K562 (cell line): ENCODE measurements around the gene KCND1. TPM values are rescaled to one million over a fixed set of nuclear protein-coding genes. Genes with fewer than 3 reads are reported as not detected.

Source experiments
- ETV5 ChIP-seq: sonication (generic); formaldehyde crosslinking; IDR thresholded peaks from 2 replicates; pipeline ENCODE4 v1.4.0; 2020; ENCODE audit warnings: low read depth, mild to moderate bottlenecking, missing genetic modification reagents
- FIP1L1 ChIP-seq: fragments of 200-400 bp; formaldehyde crosslinking; IDR thresholded peaks from 2 replicates; pipeline ENCODE4 v1.6.1; 2018; ENCODE audit warnings: mild to moderate bottlenecking, low read depth, low read length; ENCODE audit not compliant: poor library complexity, severe bottlenecking
- FOS ChIP-seq: IDR thresholded peaks from 3 replicates; pipeline ENCODE4 v1.6.1; 2011; ENCODE audit not compliant: insufficient read length; ENCODE audit errors: extremely low read depth
- HSF4 ChIP-seq: fragments of 250-450 bp; sonication (Bioruptor Pico); IDR thresholded peaks from 2 replicates; pipeline ENCODE4 v2.1.2; 2022; ENCODE audit warnings: mild to moderate bottlenecking, moderate library complexity, borderline replicate concordance
- IFI16 ChIP-seq: fragments of 250-450 bp; sonication (Bioruptor Pico); IDR thresholded peaks from 2 replicates; pipeline ENCODE4 v2.1.2; 2022; ENCODE audit warnings: mild to moderate bottlenecking, inconsistent platforms
- ILF3 ChIP-seq: fragments of 450-650 bp; IDR thresholded peaks from 2 replicates; pipeline ENCODE4 v1.6.1; 2018; ENCODE audit warnings: antibody characterized with exemption, mild to moderate bottlenecking, moderate library complexity, borderline replicate concordance
- KLF16 ChIP-seq: IDR thresholded peaks from 2 replicates; pipeline ENCODE4 v1.6.1; 2016; ENCODE audit warnings: antibody characterized with exemption
- MBD2 ChIP-seq: sonication (generic); IDR thresholded peaks from 2 replicates; pipeline ENCODE4 v1.6.1; 2016; ENCODE audit warnings: low read depth, borderline replicate concordance
- MCM2 ChIP-seq: fragments of 450-650 bp; IDR thresholded peaks from 2 replicates; pipeline ENCODE4 v1.6.1; 2017; ENCODE audit warnings: low read depth, mild to moderate bottlenecking
- MTA1 ChIP-seq: fragments of 450-650 bp; IDR thresholded peaks from 2 replicates; pipeline ENCODE4 v1.6.1; 2017; ENCODE audit warnings: borderline replicate concordance
- POLR2H ChIP-seq: IDR thresholded peaks from 2 replicates; pipeline ENCODE4 v1.6.1; 2016; ENCODE audit warnings: missing genetic modification characterization, low read depth, mild to moderate bottlenecking, control low read depth, missing compliant biosample characterization, moderate library complexity
- RAD21 ChIP-seq, 2 experiments: fragments of 250-450 bp in 1 of 2; fragments of 450-650 bp in 1 of 2; sonication (Bioruptor Pico) in 1 of 2; formaldehyde crosslinking in 1 of 2; IDR thresholded peaks in 1 of 2; conservative IDR thresholded peaks in 1 of 2; 2 replicates each; pipeline versions ENCODE4 v1.4.0 to v1.8.0; 2020 to 2022; ENCODE audit warnings: mild to moderate bottlenecking in 2 of 2, moderate library complexity in 1 of 2
- RNF2 ChIP-seq: sonication (generic); IDR thresholded peaks from 2 replicates; pipeline ENCODE4 v1.6.1; 2016
- SMARCE1 ChIP-seq: fragments of 450-650 bp; IDR thresholded peaks from 2 replicates; pipeline ENCODE4 v1.7.1; 2016; ENCODE audit warnings: mild to moderate bottlenecking
- TBP ChIP-seq: optimal IDR thresholded peaks from 2 replicates; pipeline ENCODE3; 2011; ENCODE audit warnings: low read depth, low read length, improper control_type of control experiment
- TGIF2 ChIP-seq: sonication (generic); formaldehyde crosslinking; IDR thresholded peaks from 2 replicates; pipeline ENCODE4 v1.8.1; 2022; ENCODE audit warnings: mild to moderate bottlenecking, missing genetic modification reagents, moderate library complexity
- ZBTB7A ChIP-seq: IDR thresholded peaks from 2 replicates; pipeline ENCODE4 v1.6.1; 2011; ENCODE audit warnings: low read depth, mild to moderate bottlenecking, low read length, moderate library complexity, borderline replicate concordance; ENCODE audit not compliant: control insufficient read depth
- ZNF644 ChIP-seq: fragments of 200-800 bp; sonication (Bioruptor generic); IDR thresholded peaks from 2 replicates; pipeline ENCODE4 v1.6.1; 2016; ENCODE audit warnings: low read depth, missing genetic modification characterization, missing compliant biosample characterization
- polyA plus RNA-seq, 8 experiments: library from polyadenylated mRNA; depleted of rRNA in 4 of 8; stranded (reverse) in 5 of 8; unstranded in 3 of 8; fragments of >200 nt; fragmentation: Nextera tagmentation in 2 of 8; fragmentation: Illumina TruSeq in 1 of 8; extraction: Ambion mirVana in 2 of 8; extraction: Trizol in 1 of 8; gene quantifications; 2 replicates each; pipeline versions ENCODE4 v1.2.1 to v1.2.3, GENCODE V29; 2011 to 2014; ENCODE audit warnings: inconsistent platforms in 1 of 8, missing spikeins in 1 of 8
- total RNA-seq, 7 experiments: library from RNA; depleted of rRNA in 6 of 7; stranded (reverse); fragments of >200 nt in 6 of 7; fragmentation: Illumina TruSeq in 2 of 7; extraction: Trizol in 2 of 7; gene quantifications; 2 replicates each; pipeline versions ENCODE4 v1.2.1 to v1.2.3, GENCODE V29; 2011 to 2021; ENCODE audit warnings: low replicate concordance in 1 of 7
- TF ChIP-seq, protein P1 (sequence below): IDR thresholded peaks from 2 replicates; pipeline ENCODE4 v1.6.1; 2014; ENCODE audit warnings: antibody characterized with exemption
- TF ChIP-seq, protein P2 (sequence below): fragments of 450-650 bp; IDR thresholded peaks from 2 replicates; pipeline ENCODE4 v1.7.1; 2018; ENCODE audit warnings: mild to moderate bottlenecking, low read depth; ENCODE audit not compliant: partially characterized antibody
- TF ChIP-seq, protein P3 (sequence below): sonication (generic); formaldehyde crosslinking; IDR thresholded peaks from 2 replicates; pipeline ENCODE4 v1.8.1; 2023; ENCODE audit warnings: mild to moderate bottlenecking, missing genetic modification reagents
- TF ChIP-seq, protein P4 (sequence below): fragments of 450-650 bp; IDR thresholded peaks from 2 replicates; pipeline ENCODE4 v1.6.1; 2016; ENCODE audit warnings: missing biosample characterization, missing genetic modification characterization

Gene KCND1
- total and polyA plus RNA-seq, 9 of the 15 experiments (the other 6 are each of a cell fraction or from before 2014, with no cell fraction given) = 0.06 to 0.83 (median 0.39) TPM; not detected in 1

DNA sequence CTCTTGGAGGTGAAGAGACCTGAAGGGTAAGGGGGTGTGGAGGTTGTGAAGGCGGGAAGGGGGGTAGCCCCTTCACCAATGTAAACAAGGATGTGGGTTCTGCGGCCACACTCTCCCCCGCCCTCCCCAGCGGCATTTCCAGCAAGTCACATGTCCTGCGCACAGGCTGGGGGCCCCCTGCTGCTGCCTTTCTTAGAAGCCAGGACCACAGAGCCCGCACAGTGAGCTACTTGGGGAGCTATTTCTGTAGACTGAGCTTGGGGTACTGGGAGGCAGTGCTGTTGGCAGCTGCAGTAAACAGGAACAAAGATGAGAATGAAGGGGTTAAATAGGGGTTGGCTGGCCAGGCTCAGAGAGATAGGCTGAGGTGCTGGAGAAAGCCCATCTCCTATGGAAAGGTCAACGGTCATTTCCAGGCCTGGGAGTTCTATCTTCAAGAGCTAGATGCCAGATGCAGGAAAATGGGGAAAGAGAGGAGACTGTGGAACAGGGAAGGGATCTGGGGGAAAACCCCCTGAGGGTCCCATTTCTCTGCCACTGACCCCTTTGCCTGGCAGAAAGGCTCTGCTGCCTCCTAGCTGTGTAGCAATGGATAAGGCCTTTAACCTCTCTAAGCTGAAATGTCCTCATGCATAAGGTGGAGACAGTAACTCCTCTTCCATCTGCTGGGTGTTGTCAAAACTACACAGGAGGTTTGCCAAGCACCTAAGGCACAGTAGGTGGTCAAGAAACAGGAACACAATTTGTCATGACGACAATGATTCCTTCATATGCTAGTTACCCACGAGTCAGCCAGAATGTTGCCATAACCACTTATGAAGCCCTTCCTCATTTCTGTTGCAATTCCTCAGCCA lies 34.4 kb downstream of the KCND1 start (continued):
- TF ChIP-seq, protein P1, sequence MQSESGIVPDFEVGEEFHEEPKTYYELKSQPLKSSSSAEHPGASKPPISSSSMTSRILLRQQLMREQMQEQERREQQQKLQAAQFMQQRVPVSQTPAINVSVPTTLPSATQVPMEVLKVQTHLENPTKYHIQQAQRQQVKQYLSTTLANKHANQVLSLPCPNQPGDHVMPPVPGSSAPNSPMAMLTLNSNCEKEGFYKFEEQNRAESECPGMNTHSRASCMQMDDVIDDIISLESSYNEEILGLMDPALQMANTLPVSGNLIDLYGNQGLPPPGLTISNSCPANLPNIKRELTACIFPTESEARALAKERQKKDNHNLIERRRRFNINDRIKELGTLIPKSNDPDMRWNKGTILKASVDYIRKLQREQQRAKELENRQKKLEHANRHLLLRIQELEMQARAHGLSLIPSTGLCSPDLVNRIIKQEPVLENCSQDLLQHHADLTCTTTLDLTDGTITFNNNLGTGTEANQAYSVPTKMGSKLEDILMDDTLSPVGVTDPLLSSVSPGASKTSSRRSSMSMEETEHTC = peak; percentile 94
- TF ChIP-seq, protein P2, sequence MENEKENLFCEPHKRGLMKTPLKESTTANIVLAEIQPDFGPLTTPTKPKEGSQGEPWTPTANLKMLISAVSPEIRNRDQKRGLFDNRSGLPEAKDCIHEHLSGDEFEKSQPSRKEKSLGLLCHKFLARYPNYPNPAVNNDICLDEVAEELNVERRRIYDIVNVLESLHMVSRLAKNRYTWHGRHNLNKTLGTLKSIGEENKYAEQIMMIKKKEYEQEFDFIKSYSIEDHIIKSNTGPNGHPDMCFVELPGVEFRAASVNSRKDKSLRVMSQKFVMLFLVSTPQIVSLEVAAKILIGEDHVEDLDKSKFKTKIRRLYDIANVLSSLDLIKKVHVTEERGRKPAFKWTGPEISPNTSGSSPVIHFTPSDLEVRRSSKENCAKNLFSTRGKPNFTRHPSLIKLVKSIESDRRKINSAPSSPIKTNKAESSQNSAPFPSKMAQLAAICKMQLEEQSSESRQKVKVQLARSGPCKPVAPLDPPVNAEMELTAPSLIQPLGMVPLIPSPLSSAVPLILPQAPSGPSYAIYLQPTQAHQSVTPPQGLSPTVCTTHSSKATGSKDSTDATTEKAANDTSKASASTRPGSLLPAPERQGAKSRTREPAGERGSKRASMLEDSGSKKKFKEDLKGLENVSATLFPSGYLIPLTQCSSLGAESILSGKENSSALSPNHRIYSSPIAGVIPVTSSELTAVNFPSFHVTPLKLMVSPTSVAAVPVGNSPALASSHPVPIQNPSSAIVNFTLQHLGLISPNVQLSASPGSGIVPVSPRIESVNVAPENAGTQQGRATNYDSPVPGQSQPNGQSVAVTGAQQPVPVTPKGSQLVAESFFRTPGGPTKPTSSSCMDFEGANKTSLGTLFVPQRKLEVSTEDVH = peak; percentile 44
- TF ChIP-seq HSF4 (no peak), ZBTB7A (peak; percentile 91), MTA1 (no peak), FOS (no peak), TBP (peak; percentile 44), SMARCE1 (peak; percentile 76), RNF2 (peak; percentile 95; the same call in 1 of the 2 replicates), IFI16 (CRISPR knock-in tag) (no peak), FIP1L1 (no peak), POLR2H (peak; percentile 37; the same call in 1 of the 2 replicates), ETV5 (CRISPR knock-in tag) (peak; percentile 98), ZNF644 (tag) (0 out of 2 replicates have a peak, but pooled peaks have one; percentile 33), MBD2 (peak; percentile 55; the same call in 1 of the 2 replicates), TGIF2 (CRISPR knock-in tag) (no peak), RAD21 (CRISPR knock-in tag; conservative IDR thresholded peaks at IDR 0.05 in 1 of 2, IDR thresholded peaks at IDR 0.05 in 1 of 2) (peak; percentile 21 to 56; a peak in 3 of 4 replicates), MCM2 (no peak), ILF3 (no peak), KLF16 (peak; percentile 72; the same call in 1 of the 2 replicates)
- TF ChIP-seq, protein P3, sequence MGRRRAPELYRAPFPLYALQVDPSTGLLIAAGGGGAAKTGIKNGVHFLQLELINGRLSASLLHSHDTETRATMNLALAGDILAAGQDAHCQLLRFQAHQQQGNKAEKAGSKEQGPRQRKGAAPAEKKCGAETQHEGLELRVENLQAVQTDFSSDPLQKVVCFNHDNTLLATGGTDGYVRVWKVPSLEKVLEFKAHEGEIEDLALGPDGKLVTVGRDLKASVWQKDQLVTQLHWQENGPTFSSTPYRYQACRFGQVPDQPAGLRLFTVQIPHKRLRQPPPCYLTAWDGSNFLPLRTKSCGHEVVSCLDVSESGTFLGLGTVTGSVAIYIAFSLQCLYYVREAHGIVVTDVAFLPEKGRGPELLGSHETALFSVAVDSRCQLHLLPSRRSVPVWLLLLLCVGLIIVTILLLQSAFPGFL = no peak
- TF ChIP-seq, protein P4, sequence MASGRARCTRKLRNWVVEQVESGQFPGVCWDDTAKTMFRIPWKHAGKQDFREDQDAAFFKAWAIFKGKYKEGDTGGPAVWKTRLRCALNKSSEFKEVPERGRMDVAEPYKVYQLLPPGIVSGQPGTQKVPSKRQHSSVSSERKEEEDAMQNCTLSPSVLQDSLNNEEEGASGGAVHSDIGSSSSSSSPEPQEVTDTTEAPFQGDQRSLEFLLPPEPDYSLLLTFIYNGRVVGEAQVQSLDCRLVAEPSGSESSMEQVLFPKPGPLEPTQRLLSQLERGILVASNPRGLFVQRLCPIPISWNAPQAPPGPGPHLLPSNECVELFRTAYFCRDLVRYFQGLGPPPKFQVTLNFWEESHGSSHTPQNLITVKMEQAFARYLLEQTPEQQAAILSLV = no peak
